Measurements from ENCODE around the gene ACBD6. TPM values are rescaled to one million over a fixed set of nuclear protein-coding genes. Genes with fewer than 3 reads are reported as not detected.

ACBD6 gene
- total RNA-seq, 2 donors from 2014 or later = 43.2 to 54.5 TPM

DNA sequence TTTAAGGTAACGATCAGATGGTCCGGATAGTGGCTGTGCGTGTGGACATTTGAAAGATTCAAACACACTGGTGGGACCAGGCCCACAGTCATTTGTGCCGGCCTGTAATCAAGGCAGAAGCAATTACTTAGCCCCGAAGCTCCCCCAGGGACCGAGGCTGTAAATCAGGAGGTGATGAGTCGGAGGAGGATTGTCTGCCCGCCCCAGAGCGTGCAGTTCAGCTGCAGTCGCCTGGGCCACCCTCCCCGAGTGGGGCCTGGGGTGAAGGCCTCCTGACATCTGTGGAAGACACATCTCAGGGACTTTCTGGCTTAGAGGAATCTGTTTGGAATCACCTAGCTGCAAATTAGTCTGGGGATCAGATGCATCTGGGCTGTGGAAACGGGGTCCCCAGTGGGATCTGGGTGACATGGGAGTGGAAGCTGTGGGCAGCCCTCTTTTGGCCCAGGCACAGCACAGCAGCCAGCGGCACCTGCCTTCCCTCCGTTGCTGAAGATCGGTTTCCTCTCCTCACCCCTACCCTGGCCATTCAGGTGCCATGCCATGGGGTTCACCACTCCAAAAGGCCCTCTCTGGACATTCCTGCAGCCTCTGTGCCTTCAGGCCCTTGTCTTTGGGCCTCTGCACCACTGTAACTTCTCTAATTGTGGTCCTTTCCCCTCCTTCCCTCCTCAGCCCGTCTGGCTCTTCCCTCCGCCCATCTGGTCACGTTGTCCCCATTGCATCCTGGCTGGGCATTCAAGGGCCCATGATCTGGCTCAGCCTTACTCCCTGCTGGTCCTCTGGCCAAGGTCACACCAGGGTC lies 246.6 kb downstream of the ACBD6 start:
- WGBS, 2 experiments (ENCODE audit: insufficient coverage in 1 of 2, insufficient read length in 1 of 2) = 88 to 90% methylated on average over 17 to 18 of the region's 18 CpGs
- H3K9me3 Mint-ChIP-seq = no peaks in the 10 kb centered on the region
- peaks cover 15% of the 10 kb centered on the region for H3K27me3 Mint-ChIP-seq (ENCODE audit: insufficient read depth)
- TF ChIP-seq CTCF (conservative IDR thresholded peaks at IDR 0.05) = no peak
- Histone ChIP-seq H3K27me3 (ENCODE audit: control insufficient read depth, insufficient read depth, low read length, poor library complexity, severe bottlenecking) (no peaks in the 10 kb centered on the region), H3K4me1 (ENCODE audit: control insufficient read depth, insufficient read depth, low read length) (no peaks in the 10 kb centered on the region), H3K9me3 (ENCODE audit: control insufficient read depth, low read length) (no peaks in the 10 kb centered on the region), H3K4me3 (ENCODE audit: low read length) (no peak overlapping the region), H3K27ac (ENCODE audit: low read depth, low read length) (no peak overlapping the region), H3K36me3 (ENCODE audit: control insufficient read depth, insufficient read depth, low read length) (no peaks in the 10 kb centered on the region), H3K9ac (ENCODE audit: extremely low read depth, low read length, poor library complexity, severe bottlenecking) (no peak overlapping the region)
- H3K4me1 Mint-ChIP-seq = no peaks in the 10 kb centered on the region
- H3K36me3 Mint-ChIP-seq (ENCODE audit: low read depth) = no peaks in the 10 kb centered on the region
- no peak overlapping the region for H3K27ac Mint-ChIP-seq
- no peak overlapping the region for H3K4me3 Mint-ChIP-seq
- no peak for DNase-seq

- H3K4me3 ChIP-seq (ENCODE audit: low read length) = no peak overlapping the region
- Mint-ChIP-seq H3K9me3 (no peaks in the 10 kb centered on the region), H3K4me1 (no peaks in the 10 kb centered on the region), H3K27ac (no peak overlapping the region), H3K27me3 (ENCODE audit: insufficient read depth) (peaks cover 17% of the 10 kb centered on the region), H3K36me3 (ENCODE audit: low read depth) (no peaks in the 10 kb centered on the region), H3K4me3 (no peak overlapping the region)
- WGBS, 2 experiments (ENCODE audit: insufficient coverage in 1 of 2, insufficient read length in 1 of 2) = 90 to 97% methylated on average over 9 to 11 of the region's 11 CpGs
- H3K9me3 ChIP-seq (ENCODE audit: control insufficient read depth, low read length) = no peaks in the 10 kb centered on the region
- H3K9ac ChIP-seq (ENCODE audit: extremely low read depth, low read length, poor library complexity, severe bottlenecking) = no peak overlapping the region
- H3K27ac ChIP-seq (ENCODE audit: low read depth, low read length) = no peak overlapping the region
- H3K4me1 ChIP-seq (ENCODE audit: control insufficient read depth, insufficient read depth, low read length) = no peaks in the 10 kb centered on the region
- no peaks in the 10 kb centered on the region for H3K27me3 ChIP-seq (ENCODE audit: control insufficient read depth, insufficient read depth, low read length, poor library complexity, severe bottlenecking)
- H3K36me3 ChIP-seq (ENCODE audit: control insufficient read depth, insufficient read depth, low read length) = no peaks in the 10 kb centered on the region
- TF ChIP-seq CTCF (conservative IDR thresholded peaks at IDR 0.05) = no peak
- DNase-seq = no peak
These were observed 247.5 kb downstream of the ACBD6 start for GRCh38 chr1:180254854-180255253.

- no peak for DNase-seq
- WGBS, 2 experiments (ENCODE audit: insufficient coverage in 1 of 2, insufficient read length in 1 of 2) = 85 to 93% methylated on average over 9 of the region's 9 CpGs
- TF ChIP-seq CTCF (conservative IDR thresholded peaks at IDR 0.05) = no peak
- Histone ChIP-seq H3K36me3 (ENCODE audit: control insufficient read depth, insufficient read depth, low read length) (no peaks in the 10 kb centered on the region), H3K27ac (ENCODE audit: low read depth, low read length) (no peak overlapping the region), H3K4me3 (ENCODE audit: low read length) (no peak overlapping the region), H3K27me3 (ENCODE audit: control insufficient read depth, insufficient read depth, low read length, poor library complexity, severe bottlenecking) (no peaks in the 10 kb centered on the region), H3K4me1 (ENCODE audit: control insufficient read depth, insufficient read depth, low read length) (no peaks in the 10 kb centered on the region), H3K9ac (ENCODE audit: extremely low read depth, low read length, poor library complexity, severe bottlenecking) (no peak overlapping the region), H3K9me3 (ENCODE audit: control insufficient read depth, low read length) (no peaks in the 10 kb centered on the region)
- Mint-ChIP-seq H3K4me3 (no peak overlapping the region), H3K36me3 (ENCODE audit: low read depth) (no peaks in the 10 kb centered on the region), H3K27me3 (ENCODE audit: insufficient read depth) (peaks cover 21% of the 10 kb centered on the region), H3K9me3 (no peaks in the 10 kb centered on the region), H3K27ac (no peak overlapping the region), H3K4me1 (no peaks in the 10 kb centered on the region)
These were observed 247.9 kb downstream of the ACBD6 start for GRCh38 chr1:180254496-180254819.

All from endodermal cell (in vitro differentiated cells).